HepG2 (cell line): ENCODE measurements around the gene PAM16. TPM values are rescaled to one million over a fixed set of nuclear protein-coding genes. Genes with fewer than 3 reads are reported as not detected.

Source experiments
- E2F2 ChIP-seq: sonication (generic); formaldehyde crosslinking; IDR thresholded peaks from 2 replicates; pipeline ENCODE4 v1.4.0; 2020; ENCODE audit warnings: missing genetic modification reagents, borderline replicate concordance
- E2F5 ChIP-seq: sonication (generic); formaldehyde crosslinking; conservative IDR thresholded peaks from 2 replicates; pipeline ENCODE4 v1.4.0; 2020; ENCODE audit warnings: missing genetic modification reagents
- EP300 ChIP-seq, 3 experiments: sonication (generic) in 1 of 3; formaldehyde crosslinking in 1 of 3; IDR thresholded peaks; 2 replicates each; pipeline versions ENCODE4 v1.5.1 to v1.6.1; 2011 to 2020; ENCODE audit warnings: low read depth in 2 of 3, low read length in 2 of 3, borderline replicate concordance in 1 of 3, improper control_type of control experiment in 1 of 3, mild to moderate bottlenecking in 1 of 3, missing genetic modification reagents in 1 of 3, moderate library complexity in 1 of 3
- FOXK2 ChIP-seq: fragments of 450-650 bp; IDR thresholded peaks from 2 replicates; pipeline ENCODE4 v1.6.1; 2016
- GFI1 ChIP-seq: sonication (generic); formaldehyde crosslinking; IDR thresholded peaks from 2 replicates; pipeline ENCODE4 v1.5.0; 2020; ENCODE audit warnings: missing genetic modification reagents, mild to moderate bottlenecking, borderline replicate concordance
- GPBP1L1 ChIP-seq: sonication (generic); formaldehyde crosslinking; IDR thresholded peaks from 2 replicates; pipeline ENCODE4 v1.5.0; 2020; ENCODE audit warnings: mild to moderate bottlenecking, missing genetic modification reagents
- HDAC1 ChIP-seq: sonication (generic); formaldehyde crosslinking; IDR thresholded peaks from 2 replicates; pipeline ENCODE4 v1.5.1; 2020; ENCODE audit warnings: mild to moderate bottlenecking, missing genetic modification reagents
- IRX3 ChIP-seq: sonication (generic); formaldehyde crosslinking; IDR thresholded peaks from 2 replicates; pipeline ENCODE4 v1.8.1; 2023; ENCODE audit warnings: mild to moderate bottlenecking, low read depth, missing genetic modification reagents, borderline replicate concordance
- ISL2 ChIP-seq: sonication (generic); formaldehyde crosslinking; IDR thresholded peaks from 2 replicates; pipeline ENCODE4 v1.5.0; 2020; ENCODE audit warnings: missing genetic modification reagents
- KLF6 ChIP-seq: IDR thresholded peaks from 2 replicates; pipeline ENCODE4 v1.8.0; 2016; ENCODE audit warnings: missing biosample characterization, missing genetic modification reagents
- MED13 ChIP-seq: sonication (generic); formaldehyde crosslinking; IDR thresholded peaks from 2 replicates; pipeline ENCODE4 v1.5.0; 2020; ENCODE audit warnings: missing genetic modification reagents
- MLLT10 ChIP-seq: sonication (generic); formaldehyde crosslinking; IDR thresholded peaks from 2 replicates; pipeline ENCODE4 v1.4.0; 2020; ENCODE audit warnings: missing genetic modification reagents
- MNT ChIP-seq: fragments of 450-650 bp; IDR thresholded peaks from 2 replicates; pipeline ENCODE4 v1.6.1; 2016
- MTA1 ChIP-seq: sonication (generic); formaldehyde crosslinking; IDR thresholded peaks from 2 replicates; pipeline ENCODE4 v1.4.0; 2020; ENCODE audit warnings: missing genetic modification reagents, mild to moderate bottlenecking, borderline replicate concordance
- NONO ChIP-seq, 2 experiments: fragments of 450-650 bp in 1 of 2; sonication (generic) in 1 of 2; formaldehyde crosslinking in 1 of 2; IDR thresholded peaks in 1 of 2; conservative IDR thresholded peaks in 1 of 2; 2 replicates each; pipeline versions ENCODE4 v1.6.1 to v1.8.0; 2017 to 2022; ENCODE audit warnings: mild to moderate bottlenecking in 1 of 2, missing genetic modification reagents in 1 of 2, moderate library complexity in 1 of 2
- POGK ChIP-seq: sonication (generic); formaldehyde crosslinking; conservative IDR thresholded peaks from 2 replicates; pipeline ENCODE4 v1.8.0; 2022; ENCODE audit warnings: mild to moderate bottlenecking, moderate library complexity, missing genetic modification reagents
- TFAP4 ChIP-seq: sonication (generic); IDR thresholded peaks from 2 replicates; pipeline ENCODE4 v1.6.1; 2016; ENCODE audit warnings: low read depth, borderline replicate concordance
- ZNF232 ChIP-seq: sonication (generic); formaldehyde crosslinking; IDR thresholded peaks from 2 replicates; pipeline ENCODE4 v1.4.0; 2020; ENCODE audit warnings: missing genetic modification reagents, borderline replicate concordance
- ZNF331 ChIP-seq: sonication (generic); formaldehyde crosslinking; IDR thresholded peaks from 2 replicates; pipeline ENCODE4 v1.4.0; 2020; ENCODE audit warnings: missing genetic modification reagents
- ZNF737 ChIP-seq: sonication (generic); formaldehyde crosslinking; IDR thresholded peaks from 2 replicates; pipeline ENCODE4 v1.5.0; 2020; ENCODE audit warnings: missing genetic modification reagents, mild to moderate bottlenecking, borderline replicate concordance
- polyA plus RNA-seq, 8 experiments: library from polyadenylated mRNA; depleted of rRNA in 3 of 8; stranded (reverse) in 7 of 8; unstranded in 1 of 8; fragments of >200 nt; fragmentation: Illumina TruSeq in 4 of 8; extraction: Trizol in 4 of 8; gene quantifications; 2 replicates each; pipeline versions ENCODE4 v1.2.1 to v1.2.3, GENCODE V29; 2011 to 2016; ENCODE audit warnings: low read depth in 4 of 8, missing spikeins in 1 of 8, mixed read lengths in 1 of 8; ENCODE audit not compliant: insufficient read depth in 1 of 8
- total RNA-seq, 5 experiments: library from RNA; depleted of rRNA; stranded (reverse); fragments of >200 nt; fragmentation: Illumina TruSeq; extraction: Trizol; gene quantifications; 2 replicates each; pipeline ENCODE4 v1.2.3, GENCODE V29; 2016; ENCODE audit warnings: low read depth in 1 of 5

The PAM16 gene
- total and polyA plus RNA-seq, 2 of the 13 experiments (the other 11 are each of a cell fraction or from before 2014, with no cell fraction given) = 51.5 to 51.8 TPM

GRCh38 chr16:4371357-4372000 lies 20.4 kb upstream of the PAM16 start, which contains the start of gene VASN (continued):
- TF ChIP-seq MTA1 (CRISPR knock-in tag) = peak; percentile 36; the same call in 1 of the 2 replicates
- no peak for TF ChIP-seq E2F2 (CRISPR knock-in tag)
- peak; percentile 81; the same call in 1 of the 2 replicates for TF ChIP-seq ZNF331 (CRISPR knock-in tag)
- no peak for TF ChIP-seq GFI1 (CRISPR knock-in tag)
- no peak for TF ChIP-seq GPBP1L1 (CRISPR knock-in tag)
- 0 out of 2 replicates have a peak, but pooled peaks have one; percentile 26 for TF ChIP-seq ZNF232 (CRISPR knock-in tag)
- TF ChIP-seq MNT = peak; percentile 47; the same call in 1 of the 2 replicates
- no peak for TF ChIP-seq FOXK2
- TF ChIP-seq EP300 (IDR thresholded peaks at IDR 0.05; ENCODE audit: low read depth in 2 of 2, low read length in 2 of 2) = 0 out of 4 replicates have a peak, but pooled peaks of 1 of the 2 experiments have one; percentile 28
- TF ChIP-seq EP300 (CRISPR knock-in tag; IDR thresholded peaks at IDR 0.05; ENCODE audit: borderline replicate concordance) = no peak; the same call in 1 of the 2 replicates
- no peak for TF ChIP-seq E2F5 (CRISPR knock-in tag)
- TF ChIP-seq POGK = peak; percentile 55; the same call in 1 of the 2 replicates
- TF ChIP-seq HDAC1 = peak; percentile 46
- no peak for TF ChIP-seq ZNF737 (CRISPR knock-in tag)
- TF ChIP-seq MED13 (CRISPR knock-in tag) = peak; percentile 89
- peak; percentile 30; the same call in 1 of the 2 replicates for TF ChIP-seq TFAP4
- peak; percentile 77 for TF ChIP-seq ISL2 (CRISPR knock-in tag)
- no peak for TF ChIP-seq MLLT10 (CRISPR knock-in tag)
- TF ChIP-seq NONO (IDR thresholded peaks at IDR 0.05) = no peak
- TF ChIP-seq NONO (CRISPR knock-in tag; conservative IDR thresholded peaks at IDR 0.05) = peak; percentile 54; the same call in 1 of the 2 replicates
- TF ChIP-seq IRX3 (CRISPR knock-in tag) = no peak
- TF ChIP-seq KLF6 (CRISPR knock-in tag) = peak; percentile 58; the same call in 1 of the 2 replicates
